SK-N-SH (cell line): ENCODE results near the gene IPCEF1. TPM values are rescaled to one million over a fixed set of nuclear protein-coding genes. Genes with fewer than 3 reads are reported as not detected.

Experiments
- CTCF ChIA-PET: fragments of 300-600, 350-600 bp; formaldehyde crosslinking; extraction: SDS; loops from one replicate; lab custom pipeline; 2021; lab: Yijun Ruan, JAX
- POLR2A ChIA-PET: fragments of 350-600 bp; sonication (Branson Sonifier 250); formaldehyde crosslinking; extraction: SDS; loops from one replicate; lab custom pipeline; 2020; ENCODE audit warnings: antibody characterized with exemption, inconsistent platforms; lab: Yijun Ruan, JAX
- DNase-seq: peaks from one replicate; pipeline ENCODE4 v3.0.0; 2012
- H2AFZ ChIP-seq: fragments of 200-600 bp; sonication (generic); 2 replicates; pipeline ENCODE4 v1.8.1; 2016; ENCODE audit warnings: antibody characterized with exemption, mild to moderate bottlenecking, low read depth
- H3F3A ChIP-seq: fragments of 200-600 bp; sonication (generic); replicated peaks from 2 replicates; pipeline ENCODE3; 2016; ENCODE audit warnings: antibody characterized with exemption, mild to moderate bottlenecking; ENCODE audit not compliant: insufficient read depth
- H3K27ac ChIP-seq, 2 experiments: fragments of 200-500 bp in 1 of 2; fragments of 200-600 bp in 1 of 2; sonication (Bioruptor generic) in 1 of 2; sonication (generic), shearing (Covaris generic) in 1 of 2; 2 replicates each; pipeline versions ENCODE4 v1.5.1 to v1.6.1; 2014 to 2016; ENCODE audit warnings: low read depth in 2 of 2, inconsistent platforms in 1 of 2, low read length in 1 of 2, mild to moderate bottlenecking in 1 of 2, mixed read lengths in 1 of 2
- H3K27me3 ChIP-seq: fragments of 200-600 bp; sonication (generic), shearing (Covaris generic); 2 replicates; pipeline ENCODE4 v1.6.1; 2016; ENCODE audit warnings: mixed run types; ENCODE audit not compliant: insufficient read depth
- H3K36me3 ChIP-seq, 2 experiments: fragments of 200-500 bp in 1 of 2; fragments of 200-600 bp in 1 of 2; sonication (Bioruptor generic) in 1 of 2; sonication (generic) in 1 of 2; replicated peaks in 1 of 2; 2 replicates each; pipeline versions ENCODE3 to v1.5.1; 2014 to 2016; ENCODE audit warnings: low read length in 1 of 2, mild to moderate bottlenecking in 1 of 2; ENCODE audit not compliant: insufficient read depth in 2 of 2, control insufficient read depth in 1 of 2
- H3K4me1 ChIP-seq, 2 experiments: fragments of 200-500 bp in 1 of 2; fragments of 200-600 bp in 1 of 2; sonication (Bioruptor generic) in 1 of 2; sonication (generic), shearing (Covaris generic) in 1 of 2; 2 replicates each; pipeline versions ENCODE4 v1.5.1 to v1.6.1; 2014 to 2016; ENCODE audit warnings: low read depth in 1 of 2, low read length in 1 of 2, mixed run types in 1 of 2; ENCODE audit not compliant: insufficient read depth in 2 of 2, control insufficient read depth in 1 of 2
- H3K4me2 ChIP-seq: fragments of 200-600 bp; sonication (generic), shearing (Covaris generic); 2 replicates; pipeline ENCODE4 v1.6.1; 2017; ENCODE audit warnings: mixed run types
- H3K4me3 ChIP-seq, 2 experiments: fragments of 200-500 bp in 1 of 2; fragments of 200-600 bp in 1 of 2; sonication (Bioruptor generic) in 1 of 2; sonication (generic), shearing (Covaris generic) in 1 of 2; 2 replicates each; pipeline versions ENCODE4 v1.5.1 to v1.8.1; 2014 to 2016; ENCODE audit warnings: low read depth in 2 of 2, inconsistent platforms in 1 of 2, low read length in 1 of 2, mild to moderate bottlenecking in 1 of 2, mixed read lengths in 1 of 2, moderate library complexity in 1 of 2
- H3K79me2 ChIP-seq: fragments of 200-600 bp; sonication (generic); 2 replicates; pipeline ENCODE4 v1.8.1; 2017; ENCODE audit warnings: mild to moderate bottlenecking; ENCODE audit not compliant: insufficient read depth
- H3K9ac ChIP-seq: fragments of 200-600 bp; sonication (generic); 2 replicates; pipeline ENCODE4 v1.6.1; 2017; ENCODE audit warnings: mixed run types
- H3K9me2 ChIP-seq: fragments of 200-600 bp; sonication (generic); 2 replicates; pipeline ENCODE4 v1.6.1; 2017; ENCODE audit warnings: mixed run types
- H3K9me3 ChIP-seq: fragments of 200-600 bp; sonication (generic); 2 replicates; pipeline ENCODE4 v1.6.1; 2017; ENCODE audit warnings: mixed run types, mild to moderate bottlenecking, moderate library complexity
- H4K20me1 ChIP-seq: fragments of 200-600 bp; sonication (generic); 2 replicates; pipeline ENCODE4 v1.6.1; 2017; ENCODE audit warnings: mild to moderate bottlenecking, mixed run types; ENCODE audit not compliant: insufficient read depth
- EP300 ChIP-seq, 2 experiments: IDR thresholded peaks; 2 replicates each; pipeline versions ENCODE4 v1.4.0 to v1.6.1; 2012; ENCODE audit warnings: borderline replicate concordance in 1 of 2, low read depth in 1 of 2, low read length in 1 of 2
- EZH2phosphoT487 ChIP-seq: fragments of 200-600 bp; sonication (generic); IDR thresholded peaks from 2 replicates; pipeline ENCODE4 v1.6.1; 2017; ENCODE audit warnings: low read depth, mixed run types, mild to moderate bottlenecking, antibody characterized with exemption, moderate library complexity, borderline replicate concordance
- FOXM1 ChIP-seq: IDR thresholded peaks from 2 replicates; pipeline ENCODE4 v1.4.0; 2012; ENCODE audit warnings: low read depth, mild to moderate bottlenecking
- GABPA ChIP-seq: IDR thresholded peaks from 2 replicates; pipeline ENCODE4 v1.4.0; 2012; ENCODE audit warnings: low read depth, mild to moderate bottlenecking
- GATA2 ChIP-seq: sonication (generic); formaldehyde crosslinking; IDR thresholded peaks from 2 replicates; pipeline ENCODE4 v1.5.0; 2020; ENCODE audit warnings: mild to moderate bottlenecking, missing genetic modification reagents
- JUND ChIP-seq: IDR thresholded peaks from 2 replicates; pipeline ENCODE4 v1.4.0; 2012
- MEF2A ChIP-seq: IDR thresholded peaks from 2 replicates; pipeline ENCODE4 v1.4.0; 2012; ENCODE audit warnings: low read depth, borderline replicate concordance
- MXI1 ChIP-seq: IDR thresholded peaks from 2 replicates; pipeline ENCODE4 v1.6.1; 2012; ENCODE audit warnings: mild to moderate bottlenecking, low read depth, low read length, improper control_type of control experiment
- NRF1 ChIP-seq: IDR thresholded peaks from 2 replicates; pipeline ENCODE4 v1.6.1; 2012; ENCODE audit warnings: low read depth, mild to moderate bottlenecking, low read length
- PBX3 ChIP-seq: IDR thresholded peaks from 2 replicates; pipeline ENCODE4; 2012
- RCOR1 ChIP-seq: fragments of 150-350 bp; IDR thresholded peaks from 2 replicates; pipeline ENCODE4 v1.6.1; 2017; ENCODE audit warnings: antibody characterized with exemption, low read length
- REST ChIP-seq: IDR thresholded peaks from 2 replicates; pipeline ENCODE4 v1.6.1; 2012; ENCODE audit warnings: mild to moderate bottlenecking, low read depth, low read length, moderate library complexity
- SIN3A ChIP-seq: IDR thresholded peaks from 2 replicates; pipeline ENCODE4 v1.6.1; 2012; ENCODE audit warnings: low read depth, mild to moderate bottlenecking, low read length, moderate library complexity, borderline replicate concordance
- SMC3 ChIP-seq: IDR thresholded peaks from 2 replicates; pipeline ENCODE4 v1.6.1; 2012; ENCODE audit warnings: low read depth, low read length, improper control_type of control experiment
- TAF1 ChIP-seq: IDR thresholded peaks from 2 replicates; pipeline ENCODE4 v1.6.1; 2012; ENCODE audit warnings: low read depth, mild to moderate bottlenecking, low read length, moderate library complexity, borderline replicate concordance
- TCF12 ChIP-seq: IDR thresholded peaks from 2 replicates; pipeline ENCODE4 v1.4.0; 2012
- USF2 ChIP-seq: fragments of 150-350 bp; IDR thresholded peaks from 2 replicates; pipeline ENCODE4 v1.6.1; 2017; ENCODE audit warnings: antibody characterized with exemption, low read length, low read depth, borderline replicate concordance
- WGBS: methylation state at CpG from one replicate; pipeline ENCODE4 v1.1.6; 2017; ENCODE audit warnings: low lambda C conversion rate; 5-methylcytosine and 5-hydroxymethylcytosine counted together
- polyA plus RNA-seq, 3 experiments: library from polyadenylated mRNA; depleted of rRNA; stranded (reverse); fragments of >200 nt; gene quantifications; 2 replicates each; pipeline ENCODE4 v1.2.3, GENCODE V29; 2012
- TF ChIP-seq, protein P1 (sequence below): fragments of 150-350 bp; IDR thresholded peaks from 2 replicates; pipeline ENCODE4 v1.6.1; 2016; ENCODE audit warnings: mild to moderate bottlenecking, low read depth, low read length
- TF ChIP-seq, protein P2 (sequence below): IDR thresholded peaks from 2 replicates; pipeline ENCODE4 v1.4.0; 2012; ENCODE audit warnings: low read depth, borderline replicate concordance
- TF ChIP-seq, protein P3 (sequence below): IDR thresholded peaks from 2 replicates; pipeline ENCODE4 v1.4.0; 2012; ENCODE audit warnings: low read depth, borderline replicate concordance

Gene IPCEF1
- polyA plus RNA-seq, 1 of the 3 experiments (the other 2 are of a cell fraction), result not detected

DNA sequence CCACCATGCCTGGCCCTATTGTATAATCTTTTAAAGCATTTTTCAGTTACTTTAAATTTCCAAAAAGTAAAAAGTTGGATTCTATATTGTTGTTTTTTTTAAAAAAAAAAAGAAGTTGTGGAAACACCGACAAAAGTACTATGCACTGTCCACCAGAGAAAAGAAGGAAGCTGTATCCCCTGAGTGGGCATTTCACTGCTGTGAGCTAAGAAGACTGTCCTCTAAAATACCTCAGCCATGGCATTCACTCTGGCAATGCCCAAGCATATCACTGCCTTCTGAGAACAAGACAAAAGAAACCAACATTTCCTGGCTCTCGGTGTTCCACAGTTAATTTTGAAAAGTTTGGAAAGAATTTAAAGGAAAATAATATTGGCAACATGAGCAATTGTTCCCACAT, 117.8 kb downstream of the IPCEF1 start (continued):
- TF ChIP-seq PBX3 (no peak), SIN3A (no peak), MEF2A (no peak), EZH2phosphoT487 (no peak)
- TF ChIP-seq, protein P1, sequence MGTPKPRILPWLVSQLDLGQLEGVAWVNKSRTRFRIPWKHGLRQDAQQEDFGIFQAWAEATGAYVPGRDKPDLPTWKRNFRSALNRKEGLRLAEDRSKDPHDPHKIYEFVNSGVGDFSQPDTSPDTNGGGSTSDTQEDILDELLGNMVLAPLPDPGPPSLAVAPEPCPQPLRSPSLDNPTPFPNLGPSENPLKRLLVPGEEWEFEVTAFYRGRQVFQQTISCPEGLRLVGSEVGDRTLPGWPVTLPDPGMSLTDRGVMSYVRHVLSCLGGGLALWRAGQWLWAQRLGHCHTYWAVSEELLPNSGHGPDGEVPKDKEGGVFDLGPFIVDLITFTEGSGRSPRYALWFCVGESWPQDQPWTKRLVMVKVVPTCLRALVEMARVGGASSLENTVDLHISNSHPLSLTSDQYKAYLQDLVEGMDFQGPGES, result no peak

GRCh38 chr6:154236646-154237301, 119.8 kb downstream of the IPCEF1 start:
- Histone ChIP-seq H2AFZ (no peak overlapping the region), H3K79me2 (no peaks in the 10 kb centered on the region), H3K9me3 (no peaks in the 10 kb centered on the region), H3K4me2 (no peak overlapping the region), H3F3A (no peaks in the 10 kb centered on the region), H3K36me3 (no peaks in the 10 kb centered on the region), H3K27ac (no peak overlapping the region), H3K9me2 (no peaks in the 10 kb centered on the region), H3K4me1 (no peaks in the 10 kb centered on the region), H3K9ac (no peak overlapping the region), H3K27me3 (no peaks in the 10 kb centered on the region), H4K20me1 (no peaks in the 10 kb centered on the region), H3K4me3 (no peak overlapping the region)
- no peak for DNase-seq
- WGBS, result 59% methylated on average over 4 of the region's 4 CpGs
- TF ChIP-seq, protein P2, sequence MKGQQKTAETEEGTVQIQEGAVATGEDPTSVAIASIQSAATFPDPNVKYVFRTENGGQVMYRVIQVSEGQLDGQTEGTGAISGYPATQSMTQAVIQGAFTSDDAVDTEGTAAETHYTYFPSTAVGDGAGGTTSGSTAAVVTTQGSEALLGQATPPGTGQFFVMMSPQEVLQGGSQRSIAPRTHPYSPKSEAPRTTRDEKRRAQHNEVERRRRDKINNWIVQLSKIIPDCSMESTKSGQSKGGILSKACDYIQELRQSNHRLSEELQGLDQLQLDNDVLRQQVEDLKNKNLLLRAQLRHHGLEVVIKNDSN, result no peak
- TF ChIP-seq GABPA, result no peak
- TF ChIP-seq SMC3, result no peak
- no peak for TF ChIP-seq PBX3
- no peak for TF ChIP-seq JUND
- TF ChIP-seq RCOR1, result no peak
- TF ChIP-seq USF2, result no peak
- no peak for TF ChIP-seq TCF12
- no peak for TF ChIP-seq GATA2
- no peak for TF ChIP-seq TAF1
- no peak for TF ChIP-seq REST
- TF ChIP-seq EP300 (IDR thresholded peaks at IDR 0.05; ENCODE audit: borderline replicate concordance in 1 of 2, low read depth in 1 of 2, low read length in 1 of 2), result no peak
- no peak for TF ChIP-seq MEF2A
- TF ChIP-seq FOXM1, result no peak
- TF ChIP-seq, protein P3, sequence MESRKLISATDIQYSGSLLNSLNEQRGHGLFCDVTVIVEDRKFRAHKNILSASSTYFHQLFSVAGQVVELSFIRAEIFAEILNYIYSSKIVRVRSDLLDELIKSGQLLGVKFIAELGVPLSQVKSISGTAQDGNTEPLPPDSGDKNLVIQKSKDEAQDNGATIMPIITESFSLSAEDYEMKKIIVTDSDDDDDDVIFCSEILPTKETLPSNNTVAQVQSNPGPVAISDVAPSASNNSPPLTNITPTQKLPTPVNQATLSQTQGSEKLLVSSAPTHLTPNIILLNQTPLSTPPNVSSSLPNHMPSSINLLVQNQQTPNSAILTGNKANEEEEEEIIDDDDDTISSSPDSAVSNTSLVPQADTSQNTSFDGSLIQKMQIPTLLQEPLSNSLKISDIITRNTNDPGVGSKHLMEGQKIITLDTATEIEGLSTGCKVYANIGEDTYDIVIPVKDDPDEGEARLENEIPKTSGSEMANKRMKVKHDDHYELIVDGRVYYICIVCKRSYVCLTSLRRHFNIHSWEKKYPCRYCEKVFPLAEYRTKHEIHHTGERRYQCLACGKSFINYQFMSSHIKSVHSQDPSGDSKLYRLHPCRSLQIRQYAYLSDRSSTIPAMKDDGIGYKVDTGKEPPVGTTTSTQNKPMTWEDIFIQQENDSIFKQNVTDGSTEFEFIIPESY, result no peak
- TF ChIP-seq MXI1, result no peak
- no peak for TF ChIP-seq NRF1
- POLR2A ChIA-PET, result no interaction called here
- CTCF ChIA-PET, result interaction anchor here (1.1 to 1.4 kb wide), 2 partner anchors 134 to 1006 kb away, joined by 3 read pairs; no protein-coding TSS in a partner anchor
